Activated T-helper 2 cell treated with anti-CD3 and anti-CD28 coated beads, Interferon-gamma antibody, Interleukin-2, Interleukin-4, amounts not matched to agents 10 μg/mL and 5 μg/mL and 100 μg/mL, durations not matched to agents 14 hours and 24 hours and 36 hours (primary cell): Measurements from ENCODE around the gene MYRIP. TPM values are rescaled to one million over a fixed set of nuclear protein-coding genes. Genes with fewer than 3 reads are reported as not detected.

Source experiments
- DNase-seq: peaks from one replicate; pipeline ENCODE4 v3.0.0; 2021; ENCODE audit warnings: low spot score
- H3K27ac Mint-ChIP-seq: one replicate; pipeline ENCODE4 v1.8.0; 2021; ENCODE audit warnings: mixed read lengths
- H3K27me3 Mint-ChIP-seq: one replicate; pipeline ENCODE4 v1.8.0; 2021; ENCODE audit warnings: low read depth, mixed read lengths
- H3K36me3 Mint-ChIP-seq: one replicate; pipeline ENCODE4 v1.8.0; 2021; ENCODE audit warnings: low read depth, mixed read lengths
- H3K4me1 Mint-ChIP-seq: one replicate; pipeline ENCODE4 v1.8.0; 2021; ENCODE audit warnings: low read depth, mixed read lengths
- H3K4me3 Mint-ChIP-seq: one replicate; pipeline ENCODE4 v1.8.0; 2021; ENCODE audit warnings: low read depth, mild to moderate bottlenecking, moderate library complexity, mixed read lengths
- H3K9me3 Mint-ChIP-seq: one replicate; pipeline ENCODE4 v1.8.0; 2021; ENCODE audit warnings: mixed read lengths
- intact Hi-C: fragments of 100-400 bp; cut with micrococcal nuclease; formaldehyde crosslinking; loops from one replicate; pipeline ENCODE4 v1.15.1; 2023
- total RNA-seq: library from RNA; stranded (reverse); gene quantifications from 2 replicates; pipeline ENCODE4 v1.2.3, GENCODE V29; 2022

The MYRIP gene
- total RNA-seq, 1 donor from 2014 or later: not detected

GRCh38 chr3:40190056-40190455, 380.6 kb downstream of the MYRIP start:
- Mint-ChIP-seq H3K9me3 (no peaks in the 10 kb centered on the region), H3K27ac (no peak overlapping the region), H3K4me1 (no peaks in the 10 kb centered on the region), H3K36me3 (no peaks in the 10 kb centered on the region), H3K27me3 (peaks cover 2% of the 10 kb centered on the region), H3K4me3 (no peak overlapping the region)
- intact Hi-C loops: no loop called here
- no peak for DNase-seq

GRCh38 chr3:40191251-40191650, 381.8 kb downstream of the MYRIP start:
- intact Hi-C loops: no loop called here
- no peak for DNase-seq
- Mint-ChIP-seq H3K36me3 (no peaks in the 10 kb centered on the region), H3K9me3 (no peaks in the 10 kb centered on the region), H3K27me3 (peaks cover 3% of the 10 kb centered on the region), H3K4me1 (no peaks in the 10 kb centered on the region), H3K4me3 (no peak overlapping the region), H3K27ac (no peak overlapping the region)

- no peaks in the 10 kb centered on the region for H3K36me3 Mint-ChIP-seq
- no peak overlapping the region for H3K4me3 Mint-ChIP-seq
- H3K9me3 Mint-ChIP-seq: no peaks in the 10 kb centered on the region
- DNase-seq: peak; percentile 24
- intact Hi-C loops: loop anchor here (1.0 kb wide), 1 partner anchor 125 kb away; no protein-coding TSS in a partner anchor
- H3K27ac Mint-ChIP-seq: no peak overlapping the region
- H3K27me3 Mint-ChIP-seq: peaks cover 3% of the 10 kb centered on the region
- H3K4me1 Mint-ChIP-seq: no peaks in the 10 kb centered on the region
Observed at GRCh38 chr3:40191850-40192448, 382.5 kb downstream of the MYRIP start.

- no peak for DNase-seq
- H3K27me3 Mint-ChIP-seq: peaks cover 7% of the 10 kb centered on the region
- intact Hi-C loops: loop anchor here (1.0 kb wide), 1 partner anchor 125 kb away; no protein-coding TSS in a partner anchor
- no peaks in the 10 kb centered on the region for H3K36me3 Mint-ChIP-seq
- H3K4me3 Mint-ChIP-seq: no peak overlapping the region
- no peak overlapping the region for H3K27ac Mint-ChIP-seq
- H3K9me3 Mint-ChIP-seq: no peaks in the 10 kb centered on the region
- H3K4me1 Mint-ChIP-seq: no peaks in the 10 kb centered on the region
Observed at GRCh38 chr3:40192628-40193027, 383.2 kb downstream of the MYRIP start.

DNA sequence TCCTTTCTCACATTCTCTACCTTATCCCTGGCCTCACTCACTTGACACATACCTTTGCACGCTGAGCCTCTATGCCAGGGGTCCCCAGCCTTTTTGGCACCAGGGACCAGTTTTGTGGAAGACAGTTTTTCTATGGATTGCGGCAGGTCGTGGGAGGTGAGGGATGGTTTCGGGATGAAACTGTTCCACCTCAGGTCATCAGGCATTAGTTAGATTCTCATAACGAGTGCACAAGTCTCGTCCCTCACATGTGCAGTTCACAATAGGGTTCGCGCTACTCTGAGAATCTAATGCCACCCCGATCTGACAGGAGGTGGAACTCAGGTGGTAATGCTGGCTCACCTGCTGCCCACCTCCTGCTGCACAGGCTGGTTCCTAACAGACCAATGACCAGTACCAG, 387.6 kb downstream of the MYRIP start:
- H3K36me3 Mint-ChIP-seq: no peaks in the 10 kb centered on the region
- peaks cover 11% of the 10 kb centered on the region for H3K27me3 Mint-ChIP-seq
- no peak overlapping the region for H3K27ac Mint-ChIP-seq
- H3K4me1 Mint-ChIP-seq: peaks cover 2% of the 10 kb centered on the region
- no peaks in the 10 kb centered on the region for H3K9me3 Mint-ChIP-seq
- DNase-seq: no peak
- no peak overlapping the region for H3K4me3 Mint-ChIP-seq
- intact Hi-C loops: no loop called here

- Mint-ChIP-seq H3K27me3 (peaks cover 10% of the 10 kb centered on the region), H3K36me3 (no peaks in the 10 kb centered on the region), H3K27ac (no peak overlapping the region), H3K4me3 (no peak overlapping the region), H3K4me1 (peaks cover 2% of the 10 kb centered on the region), H3K9me3 (no peaks in the 10 kb centered on the region)
- DNase-seq: no peak
- intact Hi-C loops: no loop called here
Observed at GRCh38 chr3:40200692-40201316, 391.4 kb downstream of the MYRIP start.

DNA sequence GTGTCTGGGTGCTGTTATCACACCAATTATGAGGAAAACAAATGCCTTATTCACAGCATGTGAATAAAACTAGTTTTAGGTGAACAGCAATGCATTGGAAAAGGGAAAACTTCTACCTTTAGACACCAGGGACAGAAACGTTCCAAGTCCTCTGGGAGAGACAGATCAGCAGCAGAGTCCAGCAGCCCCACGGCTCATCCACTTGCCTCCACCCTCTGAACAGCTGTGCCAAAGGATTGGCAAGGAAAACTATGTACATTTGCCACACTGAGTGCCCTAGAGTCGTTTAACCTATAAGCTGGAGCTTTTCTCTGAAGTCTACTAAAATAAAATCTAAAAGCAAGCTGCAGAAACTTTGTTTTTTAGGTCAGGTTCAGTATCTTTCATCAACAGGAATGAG, 392.4 kb downstream of the MYRIP start:
- intact Hi-C loops: no loop called here
- no peak overlapping the region for H3K4me3 Mint-ChIP-seq
- H3K27ac Mint-ChIP-seq: no peak overlapping the region
- H3K36me3 Mint-ChIP-seq: no peaks in the 10 kb centered on the region
- no peaks in the 10 kb centered on the region for H3K9me3 Mint-ChIP-seq
- DNase-seq: no peak
- H3K27me3 Mint-ChIP-seq: peaks cover 8% of the 10 kb centered on the region
- H3K4me1 Mint-ChIP-seq: peaks cover 2% of the 10 kb centered on the region

GRCh38 chr3:40206522-40206921, 397.1 kb downstream of the MYRIP start:
- Mint-ChIP-seq H3K27me3 (no peaks in the 10 kb centered on the region), H3K4me3 (no peak overlapping the region), H3K27ac (no peak overlapping the region), H3K36me3 (no peaks in the 10 kb centered on the region), H3K9me3 (no peaks in the 10 kb centered on the region), H3K4me1 (no peaks in the 10 kb centered on the region)
- no peak for DNase-seq
- intact Hi-C loops: no loop called here

DNA sequence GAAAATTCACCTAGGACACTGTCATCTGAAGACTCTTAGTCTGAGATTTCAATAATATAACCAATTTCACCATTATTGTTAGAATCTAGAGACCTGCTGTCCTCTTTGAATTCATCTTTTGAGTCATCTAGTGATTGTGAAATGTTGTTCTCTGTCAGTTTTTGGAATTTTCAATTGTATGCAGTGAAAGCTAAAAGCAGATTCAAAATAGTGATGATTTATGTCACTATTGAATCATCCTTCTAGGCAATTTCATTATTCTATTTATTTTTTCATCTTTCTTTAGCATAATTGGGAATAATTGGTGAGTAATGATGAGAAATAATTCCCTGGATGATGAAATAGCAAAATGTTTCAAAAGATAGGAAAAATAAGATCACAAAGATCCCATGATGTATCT, 398.4 kb downstream of the MYRIP start:
- Mint-ChIP-seq H3K4me3 (no peak overlapping the region), H3K36me3 (no peaks in the 10 kb centered on the region), H3K27ac (no peak overlapping the region), H3K4me1 (no peaks in the 10 kb centered on the region), H3K27me3 (no peaks in the 10 kb centered on the region), H3K9me3 (no peaks in the 10 kb centered on the region)
- DNase-seq: no peak
- intact Hi-C loops: no loop called here

GRCh38 chr3:40208251-40208650, 398.8 kb downstream of the MYRIP start:
- no peaks in the 10 kb centered on the region for H3K4me1 Mint-ChIP-seq
- no peak overlapping the region for H3K27ac Mint-ChIP-seq
- H3K9me3 Mint-ChIP-seq: no peaks in the 10 kb centered on the region
- intact Hi-C loops: no loop called here
- H3K27me3 Mint-ChIP-seq: no peaks in the 10 kb centered on the region
- DNase-seq: no peak
- H3K36me3 Mint-ChIP-seq: no peaks in the 10 kb centered on the region
- no peak overlapping the region for H3K4me3 Mint-ChIP-seq

DNA sequence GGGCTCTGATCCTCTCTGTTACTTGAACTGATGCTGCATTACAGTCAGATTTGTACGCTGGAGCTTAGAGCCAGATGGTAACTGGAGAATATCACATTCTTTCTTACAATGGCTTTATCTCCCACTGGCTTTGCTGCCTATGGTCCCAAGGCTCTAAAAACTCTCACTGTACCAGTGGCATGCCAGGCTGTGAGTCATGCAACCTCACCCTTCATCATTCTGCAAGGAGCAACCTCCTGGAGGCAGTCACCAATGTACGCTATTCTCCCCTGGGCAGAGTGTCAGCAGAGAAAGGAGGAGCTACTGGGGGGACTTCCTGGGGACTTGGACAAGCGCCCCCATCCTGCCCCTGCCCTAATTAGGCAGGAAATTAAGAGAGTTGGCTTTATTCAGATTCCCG, 402.2 kb downstream of the MYRIP start:
- H3K27me3 Mint-ChIP-seq: no peaks in the 10 kb centered on the region
- H3K36me3 Mint-ChIP-seq: no peaks in the 10 kb centered on the region
- H3K27ac Mint-ChIP-seq: no peak overlapping the region
- no peaks in the 10 kb centered on the region for H3K9me3 Mint-ChIP-seq
- no peak for DNase-seq
- intact Hi-C loops: no loop called here
- no peaks in the 10 kb centered on the region for H3K4me1 Mint-ChIP-seq
- no peak overlapping the region for H3K4me3 Mint-ChIP-seq

GRCh38 chr3:40213556-40213955, 404.1 kb downstream of the MYRIP start:
- Mint-ChIP-seq H3K4me1 (no peaks in the 10 kb centered on the region), H3K27me3 (no peaks in the 10 kb centered on the region), H3K9me3 (no peaks in the 10 kb centered on the region), H3K27ac (no peak overlapping the region), H3K36me3 (no peaks in the 10 kb centered on the region), H3K4me3 (no peak overlapping the region)
- no peak for DNase-seq
- intact Hi-C loops: no loop called here

DNA sequence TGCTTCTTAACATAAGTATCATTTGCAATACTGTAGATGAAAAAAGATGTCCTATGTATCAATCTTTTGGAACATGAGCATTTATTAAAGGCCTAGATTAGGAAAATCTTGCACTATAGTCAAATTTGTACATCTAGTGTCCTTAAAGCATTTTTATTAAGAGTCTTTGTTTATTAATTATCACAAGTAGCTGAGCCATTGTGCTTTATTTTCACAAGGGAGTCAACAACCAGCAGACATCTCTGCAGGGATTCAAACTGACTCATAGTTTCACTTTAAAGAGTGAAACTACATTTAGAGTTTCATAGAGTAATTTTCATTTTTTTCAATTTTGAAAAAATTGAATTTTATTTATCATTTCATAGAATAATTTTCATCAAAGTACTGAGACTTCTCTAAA, 405.6 kb downstream of the MYRIP start:
- intact Hi-C loops: no loop called here
- no peaks in the 10 kb centered on the region for H3K9me3 Mint-ChIP-seq
- H3K4me1 Mint-ChIP-seq: no peaks in the 10 kb centered on the region
- no peak overlapping the region for H3K27ac Mint-ChIP-seq
- no peaks in the 10 kb centered on the region for H3K27me3 Mint-ChIP-seq
- no peak overlapping the region for H3K4me3 Mint-ChIP-seq
- no peak for DNase-seq
- H3K36me3 Mint-ChIP-seq: no peaks in the 10 kb centered on the region
